ENCODE results near the gene ITGB2.

DNA sequence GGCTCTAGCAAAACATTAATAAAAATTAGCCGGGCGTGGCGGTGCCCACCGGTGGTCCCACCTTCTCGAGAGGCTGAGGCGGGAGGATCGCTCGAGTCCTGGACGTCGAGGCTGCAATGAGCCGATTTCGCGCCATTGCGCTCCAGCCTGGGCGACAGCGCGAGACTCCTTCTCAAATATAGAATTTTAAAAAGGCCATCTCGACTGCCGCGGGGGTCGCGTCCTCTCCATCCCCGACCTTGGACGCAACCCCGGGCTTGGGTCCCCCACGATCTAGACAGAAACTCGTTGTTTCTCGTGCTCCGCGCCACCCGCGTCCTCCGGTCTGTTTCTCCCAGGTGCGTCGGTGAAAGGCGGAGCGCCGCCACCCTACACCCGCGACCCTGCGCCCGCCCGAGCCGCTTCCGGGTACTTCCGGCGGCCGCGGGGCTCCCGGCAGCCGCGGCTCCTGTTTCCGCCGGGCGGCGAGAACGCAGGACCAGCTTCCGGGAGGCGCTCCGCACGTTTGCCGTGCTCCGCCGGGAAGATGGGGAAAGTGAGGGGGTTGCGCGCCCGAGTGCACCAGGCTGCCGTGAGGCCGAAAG, 18.9 kb upstream of the ITGB2 start, which contains the start of gene SLX9:
- TF ChIP-seq, protein P1, sequence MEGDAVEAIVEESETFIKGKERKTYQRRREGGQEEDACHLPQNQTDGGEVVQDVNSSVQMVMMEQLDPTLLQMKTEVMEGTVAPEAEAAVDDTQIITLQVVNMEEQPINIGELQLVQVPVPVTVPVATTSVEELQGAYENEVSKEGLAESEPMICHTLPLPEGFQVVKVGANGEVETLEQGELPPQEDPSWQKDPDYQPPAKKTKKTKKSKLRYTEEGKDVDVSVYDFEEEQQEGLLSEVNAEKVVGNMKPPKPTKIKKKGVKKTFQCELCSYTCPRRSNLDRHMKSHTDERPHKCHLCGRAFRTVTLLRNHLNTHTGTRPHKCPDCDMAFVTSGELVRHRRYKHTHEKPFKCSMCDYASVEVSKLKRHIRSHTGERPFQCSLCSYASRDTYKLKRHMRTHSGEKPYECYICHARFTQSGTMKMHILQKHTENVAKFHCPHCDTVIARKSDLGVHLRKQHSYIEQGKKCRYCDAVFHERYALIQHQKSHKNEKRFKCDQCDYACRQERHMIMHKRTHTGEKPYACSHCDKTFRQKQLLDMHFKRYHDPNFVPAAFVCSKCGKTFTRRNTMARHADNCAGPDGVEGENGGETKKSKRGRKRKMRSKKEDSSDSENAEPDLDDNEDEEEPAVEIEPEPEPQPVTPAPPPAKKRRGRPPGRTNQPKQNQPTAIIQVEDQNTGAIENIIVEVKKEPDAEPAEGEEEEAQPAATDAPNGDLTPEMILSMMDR (conservative IDR thresholded peaks at IDR 0.05; ENCODE audit: low read length) = no peak
- TF ChIP-seq EZH2phosphoT487 (IDR thresholded peaks at IDR 0.05; ENCODE audit: borderline replicate concordance) = no peak

Measured in Loucy (cell line).